Testis (tissue), 3 donors: ENCODE measurements around the gene SPACA7. TPM values are rescaled to one million over a fixed set of nuclear protein-coding genes. Genes with fewer than 3 reads are reported as not detected.

ENCODE experiments used
- DNase-seq: peaks from one replicate; pipeline ENCODE4 v3.0.0-alpha.2; 2019
- H3K27ac ChIP-seq, 2 donors: fragments of 200-600 bp; sonication (generic); one replicate each; pipeline ENCODE4 v1.5.1; 2019
- H3K27me3 ChIP-seq: fragments of 200-600 bp; sonication (generic); one replicate; pipeline ENCODE4 v1.5.1; 2019
- H3K36me3 ChIP-seq: fragments of 200-600 bp; sonication (generic); one replicate; pipeline ENCODE4 v1.5.1; 2017; ENCODE audit warnings: low read depth; ENCODE audit errors: missing control alignments
- H3K4me1 ChIP-seq: fragments of 200-600 bp; sonication (generic); one replicate; pipeline ENCODE4 v1.5.1; 2019
- H3K4me3 ChIP-seq, 2 donors: fragments of 200-600 bp; sonication (generic); one replicate each; pipeline ENCODE4 v1.5.1; 2017 to 2019
- H3K9me3 ChIP-seq: fragments of 200-600 bp; sonication (generic); one replicate; pipeline ENCODE4 v1.5.1; 2017
- POLR2A ChIP-seq: fragments of 450-650 bp; IDR thresholded peaks from one replicate; pipeline ENCODE4 v1.6.1; 2017; ENCODE audit warnings: antibody characterized with exemption, mild to moderate bottlenecking, moderate library complexity
- WGBS, 2 donors: methylation state at CpG; one replicate each; pipeline ENCODE4 v1.1.5; 2018; 5-methylcytosine and 5-hydroxymethylcytosine counted together
- intact Hi-C: fragments of 100-400 bp; cut with DNase I; formaldehyde crosslinking; loops from one replicate; pipeline ENCODE4 v1.15.1; 2023; ENCODE audit warnings: low total_unique reads
- polyA plus RNA-seq: library from polyadenylated mRNA; stranded (reverse); fragments of 350-450 nt; fragmentation: Illumina TruSeq; extraction: RNeasy Lipid Tissue Mini Kit (QIAGEN cat#74804); gene quantifications from one replicate; pipeline ENCODE4 v1.2.3, GENCODE V29; 2014; ENCODE audit warnings: low read depth, low replicate concordance; ENCODE audit not compliant: insufficient read depth
- total RNA-seq, 2 donors: library from RNA; depleted of rRNA; stranded (reverse); fragments of >200 nt; gene quantifications; one replicate each; pipeline ENCODE4 v1.2.3, GENCODE V29; 2016
- TF ChIP-seq, protein P1 (sequence below), 3 experiments: fragments of 450-650 bp in 2 of 3; fragments of 200-600 bp in 1 of 3; sonication (generic) in 1 of 3; IDR thresholded peaks; one replicate each; pipeline ENCODE4 v1.5.1; 2016 to 2019; ENCODE audit warnings: antibody characterized with exemption in 3 of 3, mild to moderate bottlenecking in 2 of 3, moderate library complexity in 1 of 3

SPACA7 gene
- total and polyA plus RNA-seq, 3 donors from 2014 or later = 27.7 to 97.6 (median 63.0) TPM

DNA sequence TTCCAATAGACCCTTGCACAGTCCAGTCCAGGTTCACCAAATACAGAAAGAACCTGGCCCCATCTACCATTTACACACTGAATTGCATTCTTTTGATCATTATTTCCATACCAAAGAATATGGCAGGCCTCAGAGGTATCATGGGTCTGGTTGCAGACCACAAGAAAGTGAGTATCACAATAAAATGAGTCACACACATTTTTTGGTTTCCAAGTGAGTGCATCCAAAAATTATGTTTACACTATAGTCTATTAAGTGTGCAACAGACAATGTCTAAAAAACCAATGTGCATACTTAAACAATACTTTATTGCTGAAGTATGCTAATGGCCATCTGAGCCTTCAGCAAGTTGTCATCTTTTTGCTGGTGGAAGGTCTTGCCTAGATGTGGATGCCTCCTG, 105.3 kb downstream of the SPACA7 start:
- TF ChIP-seq, protein P1, sequence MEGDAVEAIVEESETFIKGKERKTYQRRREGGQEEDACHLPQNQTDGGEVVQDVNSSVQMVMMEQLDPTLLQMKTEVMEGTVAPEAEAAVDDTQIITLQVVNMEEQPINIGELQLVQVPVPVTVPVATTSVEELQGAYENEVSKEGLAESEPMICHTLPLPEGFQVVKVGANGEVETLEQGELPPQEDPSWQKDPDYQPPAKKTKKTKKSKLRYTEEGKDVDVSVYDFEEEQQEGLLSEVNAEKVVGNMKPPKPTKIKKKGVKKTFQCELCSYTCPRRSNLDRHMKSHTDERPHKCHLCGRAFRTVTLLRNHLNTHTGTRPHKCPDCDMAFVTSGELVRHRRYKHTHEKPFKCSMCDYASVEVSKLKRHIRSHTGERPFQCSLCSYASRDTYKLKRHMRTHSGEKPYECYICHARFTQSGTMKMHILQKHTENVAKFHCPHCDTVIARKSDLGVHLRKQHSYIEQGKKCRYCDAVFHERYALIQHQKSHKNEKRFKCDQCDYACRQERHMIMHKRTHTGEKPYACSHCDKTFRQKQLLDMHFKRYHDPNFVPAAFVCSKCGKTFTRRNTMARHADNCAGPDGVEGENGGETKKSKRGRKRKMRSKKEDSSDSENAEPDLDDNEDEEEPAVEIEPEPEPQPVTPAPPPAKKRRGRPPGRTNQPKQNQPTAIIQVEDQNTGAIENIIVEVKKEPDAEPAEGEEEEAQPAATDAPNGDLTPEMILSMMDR (IDR thresholded peaks at IDR 0.05) = no peak
- intact Hi-C loops = no loop called here

DNA sequence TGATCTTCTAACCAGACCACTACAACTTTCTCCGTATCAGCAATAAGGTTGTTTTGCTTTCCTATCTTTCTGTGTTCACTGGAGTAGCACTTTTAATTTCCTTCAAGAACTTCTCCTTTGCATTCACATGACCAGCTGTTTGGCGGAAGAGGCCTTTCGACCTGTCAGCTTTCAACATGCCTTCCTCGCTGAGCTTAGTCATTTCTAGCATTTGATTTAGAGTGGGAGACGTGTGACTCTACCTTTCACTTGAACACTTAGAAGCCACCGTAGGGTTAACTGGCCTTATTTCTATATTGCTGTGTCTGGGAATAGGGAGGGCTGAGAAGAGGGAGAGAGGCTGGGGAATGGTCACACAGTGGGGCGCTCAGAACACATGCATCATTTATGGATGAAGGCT, 107.1 kb downstream of the SPACA7 start:
- H3K9me3 ChIP-seq = no peaks in the 10 kb centered on the region
- no peaks in the 10 kb centered on the region for H3K27me3 ChIP-seq
- no peaks in the 10 kb centered on the region for H3K36me3 ChIP-seq
- DNase-seq = no peak
- intact Hi-C loops = no loop called here
- WGBS, 2 donors = 93 to 97% methylated on average over 7 of the region's 7 CpGs
- no peak overlapping the region for H3K27ac ChIP-seq
- no peak overlapping the region for H3K4me3 ChIP-seq
- no peak for TF ChIP-seq POLR2A
- TF ChIP-seq, protein P1 (IDR thresholded peaks at IDR 0.05) = no peak
- no peaks in the 10 kb centered on the region for H3K4me1 ChIP-seq

More for the DNA sequence above, 105.3 kb downstream of the SPACA7 start:
- H3K4me1 ChIP-seq = no peaks in the 10 kb centered on the region
- no peak overlapping the region for H3K27ac ChIP-seq
- no peaks in the 10 kb centered on the region for H3K27me3 ChIP-seq
- H3K36me3 ChIP-seq = no peaks in the 10 kb centered on the region
- no peaks in the 10 kb centered on the region for H3K9me3 ChIP-seq
- H3K4me3 ChIP-seq = no peak overlapping the region
- no peak for DNase-seq

Other genes with a start within 250 kb of the SPACA7 start
- gene TUBGCP3, start 211.8 kb downstream of the SPACA7 start, total RNA-seq = 10 to 100 TPM; 53.1 TPM
- gene TUBGCP3, start 211.8 kb downstream of the SPACA7 start, polyA plus RNA-seq = 42.4 TPM